ENCODE results near the gene DAGLA. TPM values are rescaled to one million over a fixed set of nuclear protein-coding genes. Genes with fewer than 3 reads are reported as not detected.

The DAGLA gene
- total RNA-seq, 2 donors from 2014 or later, result 7.0 to 9.9 TPM

DNA sequence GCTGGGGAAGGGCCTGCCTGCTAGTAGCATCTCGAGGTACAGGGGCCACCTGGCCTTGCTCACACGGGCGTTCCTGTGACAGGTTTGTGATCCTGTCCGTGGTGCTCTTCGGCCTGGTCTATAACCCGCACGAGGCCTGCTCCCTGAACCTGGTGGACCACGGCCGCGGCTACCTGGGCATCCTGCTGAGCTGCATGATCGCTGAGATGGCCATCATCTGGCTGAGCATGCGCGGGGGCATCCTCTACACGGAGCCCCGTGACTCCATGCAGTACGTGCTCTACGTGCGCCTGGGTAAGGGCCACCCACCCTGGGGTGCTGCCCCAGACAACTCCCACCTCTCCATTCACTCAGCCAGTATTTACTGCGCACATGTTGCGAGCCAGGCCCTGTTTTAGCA, 40.4 kb downstream of the DAGLA start:
- Histone ChIP-seq H3K27me3 (no peaks in the 10 kb centered on the region), H3K36me3 (replicated peaks in 1 of 2; ENCODE audit: insufficient read depth in 1 of 2, low read depth in 2 of 2) (peaks cover 0 to 12% of the 10 kb centered on the region in 2 donors), H3K4me1 (no peaks in the 10 kb centered on the region), H3K27ac (no peak overlapping the region), H3K9me3 (no peaks in the 10 kb centered on the region), H3K4me3 (no peak overlapping the region)
- no peak for ATAC-seq
- WGBS, 2 donors, result 88 to 90% methylated on average over 15 to 16 of the region's 20 CpGs
- intact Hi-C loops (cut with DNase I), result no loop called here
- no peak for DNase-seq
- TF ChIP-seq POLR2A (IDR thresholded peaks at IDR 0.05), result no peak
- TF ChIP-seq, protein P1, sequence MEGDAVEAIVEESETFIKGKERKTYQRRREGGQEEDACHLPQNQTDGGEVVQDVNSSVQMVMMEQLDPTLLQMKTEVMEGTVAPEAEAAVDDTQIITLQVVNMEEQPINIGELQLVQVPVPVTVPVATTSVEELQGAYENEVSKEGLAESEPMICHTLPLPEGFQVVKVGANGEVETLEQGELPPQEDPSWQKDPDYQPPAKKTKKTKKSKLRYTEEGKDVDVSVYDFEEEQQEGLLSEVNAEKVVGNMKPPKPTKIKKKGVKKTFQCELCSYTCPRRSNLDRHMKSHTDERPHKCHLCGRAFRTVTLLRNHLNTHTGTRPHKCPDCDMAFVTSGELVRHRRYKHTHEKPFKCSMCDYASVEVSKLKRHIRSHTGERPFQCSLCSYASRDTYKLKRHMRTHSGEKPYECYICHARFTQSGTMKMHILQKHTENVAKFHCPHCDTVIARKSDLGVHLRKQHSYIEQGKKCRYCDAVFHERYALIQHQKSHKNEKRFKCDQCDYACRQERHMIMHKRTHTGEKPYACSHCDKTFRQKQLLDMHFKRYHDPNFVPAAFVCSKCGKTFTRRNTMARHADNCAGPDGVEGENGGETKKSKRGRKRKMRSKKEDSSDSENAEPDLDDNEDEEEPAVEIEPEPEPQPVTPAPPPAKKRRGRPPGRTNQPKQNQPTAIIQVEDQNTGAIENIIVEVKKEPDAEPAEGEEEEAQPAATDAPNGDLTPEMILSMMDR (IDR thresholded peaks at IDR 0.05), result no peak

DNA sequence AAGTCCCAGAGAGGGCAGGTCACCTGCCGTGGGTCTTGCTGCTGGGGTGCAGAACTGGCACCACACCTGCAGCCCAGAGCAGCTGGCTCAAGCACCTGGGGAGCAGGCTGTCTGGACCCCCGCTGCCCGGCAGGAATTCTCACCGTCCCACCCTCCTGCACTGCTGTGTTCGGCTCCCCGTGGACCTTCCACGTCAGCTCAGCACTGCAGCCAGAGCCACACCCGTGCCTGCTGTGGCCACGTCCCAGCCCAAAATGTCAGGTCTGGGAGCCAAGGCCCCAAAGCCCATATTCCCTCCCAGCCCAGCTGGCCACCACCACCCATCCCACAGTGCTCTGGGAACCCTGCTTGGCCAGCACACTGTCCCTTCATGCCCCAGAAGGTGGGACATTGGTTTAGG, 44.2 kb downstream of the DAGLA start:
- no peak for TF ChIP-seq POLR2A (IDR thresholded peaks at IDR 0.05)
- TF ChIP-seq, protein P1 (IDR thresholded peaks at IDR 0.05), result no peak
- Histone ChIP-seq H3K27ac (no peak overlapping the region), H3K4me1 (peaks cover under 1% of the 10 kb centered on the region), H3K27me3 (no peaks in the 10 kb centered on the region), H3K36me3 (replicated peaks in 1 of 2; ENCODE audit: insufficient read depth in 1 of 2, low read depth in 2 of 2) (peaks cover 0 to 17% of the 10 kb centered on the region in 2 donors), H3K9me3 (no peaks in the 10 kb centered on the region), H3K4me3 (no peak overlapping the region)
- 89 to 100% methylated on average over 1 to 9 of the region's 9 CpGs for WGBS, 2 donors
- no peak for DNase-seq
- intact Hi-C loops (cut with DNase I), result no loop called here
- no peak for ATAC-seq

DNA sequence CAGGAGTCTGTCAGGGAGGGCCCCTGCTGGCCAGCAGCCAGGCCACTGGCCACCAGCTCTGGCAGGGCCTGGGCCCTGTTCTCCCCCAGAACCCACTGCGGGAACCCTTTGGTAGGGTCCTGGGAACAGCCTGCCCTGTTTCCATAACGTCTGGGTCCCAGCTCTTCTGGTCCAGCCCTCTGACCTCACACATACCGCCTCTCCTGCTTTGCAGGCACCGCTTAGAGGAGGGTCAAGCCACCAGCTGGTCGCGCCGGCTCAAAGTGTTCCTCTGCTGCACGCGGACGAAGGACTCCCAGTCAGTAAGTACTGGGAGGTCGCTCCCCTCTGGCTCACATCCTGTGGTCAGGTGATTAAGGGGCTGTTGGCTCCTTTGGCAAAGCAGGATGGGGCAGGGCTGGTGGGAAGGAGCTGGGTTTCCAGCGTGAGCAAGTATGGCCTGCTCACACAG, 45.6 kb downstream of the DAGLA start:
- Histone ChIP-seq H3K9me3 (no peaks in the 10 kb centered on the region), H3K27ac (no peak overlapping the region), H3K4me3 (no peak overlapping the region), H3K36me3 (replicated peaks in 1 of 2; ENCODE audit: insufficient read depth in 1 of 2, low read depth in 2 of 2) (peaks cover 0 to 14% of the 10 kb centered on the region in 2 donors), H3K4me1 (peaks cover 14% of the 10 kb centered on the region), H3K27me3 (no peaks in the 10 kb centered on the region)
- intact Hi-C loops (cut with DNase I), result no loop called here
- TF ChIP-seq, protein P1 (IDR thresholded peaks at IDR 0.05), result no peak
- TF ChIP-seq POLR2A (IDR thresholded peaks at IDR 0.05), result no peak
- no peak for DNase-seq
- 83 to 88% methylated on average over 6 to 12 of the region's 12 CpGs for WGBS, 2 donors
- ATAC-seq, result no peak

DNA sequence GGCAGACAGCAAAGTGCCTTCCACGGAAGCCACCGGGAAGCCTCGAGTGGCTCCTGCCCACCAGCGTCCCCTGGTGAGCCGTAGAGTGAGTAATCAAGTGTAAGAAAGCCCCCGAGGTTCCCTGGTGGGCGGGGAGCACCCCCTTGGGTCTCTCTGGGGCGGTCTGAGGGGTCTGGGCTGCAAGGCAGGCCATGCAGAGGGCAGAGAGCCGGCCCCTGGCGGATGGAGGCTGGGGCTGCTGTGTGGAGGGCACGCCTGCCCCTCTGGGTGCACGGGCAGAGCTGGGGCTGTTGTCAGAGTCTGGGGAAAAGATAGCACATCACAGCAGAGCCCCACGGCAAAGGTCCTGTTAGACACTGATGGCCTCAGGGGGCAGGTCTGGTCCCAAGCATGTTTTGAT, 46.6 kb downstream of the DAGLA start:
- Histone ChIP-seq H3K27me3 (no peaks in the 10 kb centered on the region), H3K9me3 (no peaks in the 10 kb centered on the region), H3K27ac (no peak overlapping the region), H3K36me3 (replicated peaks in 1 of 2; ENCODE audit: insufficient read depth in 1 of 2, low read depth in 2 of 2) (peaks cover 0 to 14% of the 10 kb centered on the region in 2 donors), H3K4me3 (no peak overlapping the region), H3K4me1 (peaks cover 17% of the 10 kb centered on the region)
- ATAC-seq (no peak), DNase-seq (no peak)
- WGBS, 2 donors, result 67 to 89% methylated on average over 1 to 13 of the region's 13 CpGs
- intact Hi-C loops (cut with DNase I), result no loop called here
- TF ChIP-seq, protein P1 (IDR thresholded peaks at IDR 0.05), result no peak
- no peak for TF ChIP-seq POLR2A (IDR thresholded peaks at IDR 0.05)

DNA sequence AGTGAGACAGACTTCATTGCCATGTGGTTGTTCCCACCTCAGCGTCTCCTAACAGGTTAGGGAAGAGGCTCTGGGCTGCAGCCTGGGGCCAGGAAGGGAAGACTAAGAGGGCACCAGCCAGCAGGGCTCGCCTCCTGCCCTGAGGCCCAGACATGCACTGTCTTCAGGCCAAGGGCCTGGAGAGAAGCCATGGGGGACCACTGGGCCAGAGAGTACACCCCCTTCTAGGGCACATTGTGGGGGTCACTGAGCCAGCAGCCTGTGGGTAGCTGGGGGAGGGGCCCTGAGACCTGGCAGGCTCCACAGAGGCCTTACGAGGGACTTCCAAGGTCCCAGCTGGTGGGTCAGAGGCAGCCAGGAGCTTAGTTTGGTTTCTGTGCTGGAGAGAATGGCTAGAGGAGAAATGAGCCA, 47.2 kb downstream of the DAGLA start:
- no peaks in the 10 kb centered on the region for H3K27me3 ChIP-seq
- H3K9me3 ChIP-seq, result no peaks in the 10 kb centered on the region
- 83% methylated on average over 3 of the region's 3 CpGs; no CpG with 5 or more reads in 1 of the 2 donors for whole genome bisulfite sequencing, 2 donors
- peaks cover 17% of the 10 kb centered on the region for H3K4me1 ChIP-seq
- no peak for ATAC-seq
- no peak overlapping the region for H3K27ac ChIP-seq
- peaks cover 0 to 14% of the 10 kb centered on the region in 2 donors for H3K36me3 ChIP-seq (replicated peaks in 1 of 2; ENCODE audit: insufficient read depth in 1 of 2, low read depth in 2 of 2)
- no peak for DNase-seq
- no peak overlapping the region for H3K4me3 ChIP-seq
- TF ChIP-seq POLR2A (IDR thresholded peaks at IDR 0.05), result no peak
- TF ChIP-seq, protein P1 (IDR thresholded peaks at IDR 0.05), result no peak
- intact Hi-C loops (cut with DNase I), result no loop called here
